ENCODE data around the gene AP1S2.

AP1S2 gene

GRCh38 chrX:15854712-15855567 is at the start of gene AP1S2:
AP1S2 (minus strand) TSS chrX:15854813; CDS start chrX:15852524, 2,289 bp downstream.
- in situ Hi-C loops (cut with MboI; ENCODE audit: low sequenced_read_pairs, unreplicated experiment): no loop called here
- no peak for TF ChIP-seq CTCF (IDR thresholded peaks at IDR 0.05; ENCODE audit: borderline replicate concordance, control extremely low read depth, extremely low read depth, insufficient read depth, missing control alignments)
- DNase-seq (ENCODE audit: low spot score): peak; percentile 91

DNA sequence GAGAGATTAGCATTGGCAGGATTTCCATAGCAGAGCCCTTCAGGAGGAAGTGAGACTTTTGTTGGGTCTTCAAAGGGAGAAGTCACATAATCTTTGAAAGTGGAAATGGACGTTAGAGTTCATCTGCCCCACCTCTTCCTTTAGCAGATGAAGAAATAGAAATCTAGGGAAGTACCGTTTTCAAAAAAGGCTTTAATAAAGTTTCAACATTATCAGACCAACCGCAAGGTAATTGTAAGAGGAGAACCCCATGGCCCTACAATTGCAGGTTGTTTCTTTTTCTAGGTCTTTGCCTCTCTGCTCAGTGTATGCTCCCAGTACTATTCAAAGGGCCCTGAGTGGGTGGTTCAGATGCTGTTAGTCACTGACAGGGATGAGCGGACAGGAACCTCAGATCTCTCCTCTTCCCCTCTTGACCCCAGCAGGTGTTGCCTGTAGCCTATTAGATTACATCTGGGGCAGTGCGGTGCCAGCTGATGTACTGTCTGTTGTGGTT is 48.6 kb upstream of the AP1S2 start:
- DNase-seq (ENCODE audit: low spot score): peak; percentile 48
- in situ Hi-C loops (cut with MboI; ENCODE audit: low sequenced_read_pairs, unreplicated experiment): no loop called here
- no peak for TF ChIP-seq CTCF (IDR thresholded peaks at IDR 0.05; ENCODE audit: borderline replicate concordance, control extremely low read depth, extremely low read depth, insufficient read depth, missing control alignments)

DNA sequence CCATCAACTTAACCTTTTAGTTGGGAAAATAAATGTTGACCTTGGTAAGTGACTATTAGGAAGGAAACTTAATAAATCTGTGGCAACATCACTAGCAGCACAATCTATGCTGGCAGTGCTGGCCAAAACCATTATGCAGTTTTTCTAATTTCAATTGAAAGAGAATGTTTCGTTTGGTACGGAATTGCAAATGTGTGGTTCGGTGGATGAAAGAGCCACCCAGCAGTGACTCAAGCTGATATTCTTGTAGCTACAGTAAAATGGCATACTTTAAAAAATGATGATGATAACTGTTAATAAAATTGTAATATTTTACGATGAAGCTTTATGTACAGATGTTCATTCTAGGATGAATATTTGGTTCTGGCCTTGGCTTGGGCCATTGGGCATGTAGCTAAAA is 40.7 kb upstream of the AP1S2 start:
- in situ Hi-C loops (cut with MboI; ENCODE audit: low sequenced_read_pairs, unreplicated experiment): no loop called here
- no peak for DNase-seq (ENCODE audit: low spot score)

GRCh38 chrX:15894724-15895123 is 40.1 kb upstream of the AP1S2 start:
- DNase-seq (ENCODE audit: low spot score): no peak
- no peak for TF ChIP-seq CTCF (IDR thresholded peaks at IDR 0.05; ENCODE audit: borderline replicate concordance, control extremely low read depth, extremely low read depth, insufficient read depth, missing control alignments)
- in situ Hi-C loops (cut with MboI; ENCODE audit: low sequenced_read_pairs, unreplicated experiment): no loop called here

More for the DNA sequence above, 40.7 kb upstream of the AP1S2 start:
- no peak for TF ChIP-seq CTCF (IDR thresholded peaks at IDR 0.05; ENCODE audit: borderline replicate concordance, control extremely low read depth, extremely low read depth, insufficient read depth, missing control alignments)

- in situ Hi-C loops (cut with MboI; ENCODE audit: low sequenced_read_pairs, unreplicated experiment): no loop called here
- TF ChIP-seq CTCF (IDR thresholded peaks at IDR 0.05; ENCODE audit: borderline replicate concordance, control extremely low read depth, extremely low read depth, insufficient read depth, missing control alignments): no peak
- DNase-seq (ENCODE audit: low spot score): no peak
Measured at GRCh38 chrX:15890463-15890862, 35.9 kb upstream of the AP1S2 start.

DNA sequence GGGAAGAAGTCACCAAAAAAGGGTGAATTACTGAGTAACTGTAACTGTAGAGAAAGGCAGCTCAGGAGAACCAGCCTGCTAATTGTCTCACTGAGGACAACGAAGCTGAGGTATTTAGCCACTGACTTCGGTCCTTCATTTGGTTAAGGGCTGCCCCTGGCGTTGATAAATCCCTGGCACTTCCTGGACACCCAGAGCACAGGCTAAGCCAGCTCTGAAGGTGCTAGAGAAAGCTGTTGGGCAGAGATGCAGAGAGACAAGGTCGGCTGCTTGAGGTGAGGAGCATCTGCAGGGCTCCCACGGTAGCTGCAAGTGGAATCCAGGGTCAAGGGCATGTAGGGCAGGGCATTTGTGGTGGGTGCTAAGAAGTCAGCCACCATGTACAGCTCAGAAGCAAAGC is 33.4 kb upstream of the AP1S2 start:
- DNase-seq (ENCODE audit: low spot score): no peak
- TF ChIP-seq CTCF (IDR thresholded peaks at IDR 0.05; ENCODE audit: borderline replicate concordance, control extremely low read depth, extremely low read depth, insufficient read depth, missing control alignments): no peak
- in situ Hi-C loops (cut with MboI; ENCODE audit: low sequenced_read_pairs, unreplicated experiment): no loop called here
